ENCODE results near the gene FADS6.

Gene FADS6

DNA sequence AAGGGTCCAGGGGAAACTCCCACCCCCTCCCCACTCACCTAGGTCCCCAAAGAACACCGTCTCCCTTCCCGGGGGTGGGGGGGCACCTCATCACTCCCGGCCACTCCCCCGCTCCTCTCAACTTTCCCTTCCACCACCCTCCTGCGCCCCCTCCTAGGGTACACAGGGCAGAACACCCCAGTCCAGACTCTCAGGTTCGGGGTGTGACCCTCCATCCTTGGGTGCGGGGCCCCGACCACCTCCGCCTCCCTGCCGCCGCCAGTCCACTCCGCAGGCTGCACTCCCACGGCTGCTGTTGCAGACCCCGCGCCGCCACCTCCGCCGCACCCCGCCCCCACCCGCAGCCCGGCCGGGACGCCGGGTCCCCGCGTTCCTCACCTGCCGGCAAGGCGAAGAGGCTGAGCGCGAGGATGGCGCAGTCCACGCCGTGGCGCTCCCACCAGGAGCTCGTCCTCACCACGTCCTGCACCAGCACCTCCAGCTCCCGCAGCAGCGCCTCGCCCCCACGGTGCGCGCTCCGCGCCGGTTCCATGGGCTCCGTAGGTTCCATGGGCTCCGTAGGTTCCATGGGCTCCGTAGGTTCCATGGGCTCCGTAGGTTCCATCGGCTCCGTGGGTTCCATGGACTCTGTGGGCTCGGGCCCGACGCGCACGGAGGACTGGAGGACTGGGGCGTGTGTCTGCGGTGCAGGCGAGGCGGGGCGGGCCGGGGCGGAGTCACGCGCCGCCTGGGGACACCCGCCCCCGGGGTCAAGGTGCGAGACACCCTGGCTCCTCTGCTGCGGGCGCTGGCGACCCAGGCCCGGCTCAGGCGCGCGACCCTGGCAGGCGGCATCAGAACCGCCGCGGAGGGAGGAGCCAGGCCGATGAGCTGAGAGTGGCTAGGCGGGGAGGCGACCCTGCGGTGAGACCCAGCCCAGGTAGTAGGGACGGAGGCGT, at the start of gene FADS6:
Gene FADS6 (minus strand): TSS at position 660 of the 938 bp plus-strand sequence. CDS start 38 bp downstream, at position 622.
- peak within 1 kb of the TSS; percentile 53 for H3K4me3 ChIP-seq (ENCODE audit: low read depth, low read length)

DNA sequence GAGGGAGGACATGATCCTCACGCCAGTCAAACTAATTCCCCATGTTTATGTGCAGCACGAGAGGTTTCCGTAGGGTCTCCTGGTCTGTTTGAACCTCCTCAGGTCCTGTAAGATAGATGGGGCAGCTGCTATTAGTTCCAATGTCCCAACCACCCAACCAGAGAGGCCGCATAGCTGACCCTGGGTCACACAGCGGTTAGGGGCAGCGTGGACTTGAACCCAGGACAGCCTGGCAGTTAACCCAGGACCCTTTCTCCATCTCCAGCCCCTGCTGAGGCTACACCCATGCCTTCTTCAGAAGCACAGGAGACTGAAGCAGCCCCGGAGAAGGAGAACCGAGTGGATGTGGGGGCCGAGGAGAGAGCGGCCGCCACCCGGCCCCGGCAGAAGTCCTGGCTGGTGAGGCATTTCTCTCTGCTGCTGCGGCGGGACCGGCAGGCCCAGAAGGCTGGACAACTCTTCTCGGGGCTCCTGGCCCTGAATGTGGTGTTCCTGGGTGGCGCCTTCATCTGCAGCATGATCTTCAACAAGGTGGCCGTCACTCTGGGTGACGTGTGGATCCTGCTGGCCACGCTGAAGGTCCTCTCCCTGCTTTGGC, 47.8 kb upstream of the FADS6 start:
- H3K4me3 ChIP-seq (ENCODE audit: low read depth, low read length), result no peak overlapping the region

DNA sequence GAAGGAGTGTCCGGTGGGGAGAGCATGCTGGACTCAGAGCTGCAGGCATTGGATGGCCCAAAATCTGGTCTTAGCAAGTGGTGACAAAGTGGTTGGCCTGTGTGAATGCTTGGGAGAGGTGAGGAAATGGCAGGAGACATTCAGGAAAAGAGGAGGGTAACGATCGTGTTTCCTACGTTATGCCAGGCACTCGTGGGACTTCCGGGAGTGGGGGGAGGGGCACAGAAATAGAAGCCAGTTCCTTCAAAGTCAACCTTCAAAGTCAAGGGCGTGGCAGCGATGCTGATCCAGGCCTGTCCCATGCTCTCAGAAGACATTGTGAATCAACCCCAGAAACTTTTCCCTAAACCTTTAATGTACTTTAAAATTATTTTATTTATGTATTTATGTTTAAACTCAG, 46.1 kb upstream of the FADS6 start:
- H3K4me3 ChIP-seq (ENCODE audit: low read depth, low read length), result no peak overlapping the region

- no peak overlapping the region for H3K4me3 ChIP-seq (ENCODE audit: low read depth, low read length)
Observed at GRCh38 chr17:74938194-74938950, 44.9 kb upstream of the FADS6 start.

GRCh38 chr17:74937064-74938051, 43.9 kb upstream of the FADS6 start:
- no peak overlapping the region for H3K4me3 ChIP-seq (ENCODE audit: low read depth, low read length)

DNA sequence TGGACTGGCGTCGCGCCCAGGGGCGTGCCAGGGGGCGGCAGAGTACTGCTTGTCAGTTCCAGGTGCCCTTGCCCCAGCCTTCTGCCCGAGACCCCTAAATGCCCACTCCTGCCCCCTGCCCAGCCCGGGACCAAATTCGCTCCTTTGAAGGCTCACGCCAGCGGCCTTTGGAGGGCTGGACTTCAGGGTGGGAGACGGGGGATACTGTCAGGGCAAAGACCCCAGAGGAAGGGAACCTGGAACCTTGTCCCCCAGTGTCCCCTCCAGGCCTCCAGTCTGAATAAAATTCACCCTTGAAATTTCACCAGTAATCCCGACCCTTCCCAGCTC, 43.0 kb upstream of the FADS6 start:
- H3K4me3 ChIP-seq (ENCODE audit: low read depth, low read length), result no peak overlapping the region

DNA sequence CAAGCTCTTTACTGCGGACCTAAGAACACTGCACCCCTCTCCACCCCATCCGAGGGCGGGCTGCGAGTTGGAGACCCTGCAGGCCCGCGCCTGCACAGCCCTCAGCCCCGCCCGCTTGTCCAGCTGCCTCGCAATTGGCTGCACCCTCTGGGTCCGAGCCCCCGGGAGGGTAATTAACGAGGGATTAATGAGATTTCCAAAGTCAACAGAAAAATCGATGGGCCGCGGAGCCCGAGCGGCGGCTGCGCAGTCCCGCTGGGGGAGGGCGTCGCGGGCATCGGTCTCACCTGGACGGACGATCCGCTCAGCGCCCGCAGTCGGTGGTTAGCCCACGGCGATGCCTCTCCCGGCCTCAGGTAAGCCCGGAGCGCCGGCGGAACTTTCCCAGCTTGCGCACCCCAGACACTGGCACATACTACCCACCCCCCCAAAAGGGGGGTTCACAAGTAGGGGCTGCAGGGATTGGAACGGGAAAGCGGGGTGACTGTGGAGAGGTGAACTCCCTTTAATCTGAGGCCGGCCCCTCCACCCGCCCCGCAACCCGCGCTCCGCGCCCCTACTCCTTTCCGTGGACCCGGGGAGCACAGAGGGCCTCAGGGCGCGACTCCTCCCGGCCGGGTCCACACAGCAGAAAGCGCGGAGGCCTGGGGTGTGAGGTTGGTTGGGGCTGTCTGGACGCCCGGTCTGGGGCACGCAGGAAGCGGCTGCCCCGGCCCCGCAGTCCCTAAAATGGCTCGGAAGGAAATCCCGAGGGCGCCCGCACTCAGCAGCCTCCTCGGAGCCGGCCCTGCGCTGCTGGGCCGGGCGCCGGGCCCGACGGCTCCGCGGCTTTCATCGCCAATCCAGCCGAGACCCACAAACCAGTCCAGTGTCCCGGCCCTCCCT, 42.4 kb upstream of the FADS6 start, which contains the start of gene OTOP3:
Gene OTOP3 (plus strand): TSS at position 314 of the 885 bp plus-strand sequence. CDS start 24 bp downstream, at position 338.
- no peak within 1 kb of the TSS for H3K4me3 ChIP-seq (ENCODE audit: low read depth, low read length)

DNA sequence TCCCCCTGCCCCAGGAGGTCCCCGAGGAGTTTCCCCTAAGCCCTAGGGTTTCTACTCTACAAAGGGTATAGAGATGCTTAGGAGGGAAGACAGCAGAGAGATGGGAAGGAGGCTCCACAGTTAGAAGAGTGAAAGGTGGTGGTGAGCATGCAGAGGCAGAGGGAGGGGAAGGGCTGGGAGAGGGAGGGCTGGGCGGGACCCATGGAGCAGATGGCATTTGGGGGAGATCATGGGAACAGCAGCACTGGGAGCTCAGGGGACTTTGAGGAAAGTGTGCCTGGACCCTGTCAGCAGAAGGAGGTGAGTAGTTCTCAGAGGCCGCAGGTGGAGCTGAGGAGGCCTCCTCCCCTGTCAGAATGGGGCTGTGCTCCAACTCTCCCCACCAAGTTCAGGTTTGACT, 41.6 kb upstream of the FADS6 start:
- no peak overlapping the region for H3K4me3 ChIP-seq (ENCODE audit: low read depth, low read length)

- no peak overlapping the region for H3K4me3 ChIP-seq (ENCODE audit: low read depth, low read length)
Observed at GRCh38 chr17:74930535-74931036, 37.2 kb upstream of the FADS6 start.

- H3K4me3 ChIP-seq (ENCODE audit: low read depth, low read length), result no peak overlapping the region
Observed at GRCh38 chr17:74928786-74929185, 35.4 kb upstream of the FADS6 start.

- H3K4me3 ChIP-seq (ENCODE audit: low read depth, low read length), result no peak overlapping the region
Observed at GRCh38 chr17:74925242-74925641, 31.8 kb upstream of the FADS6 start.

GRCh38 chr17:74924250-74924948, 31.0 kb upstream of the FADS6 start, which contains the start of gene OTOP2:
Gene OTOP2 (plus strand): TSS chr17:74924273. CDS start chr17:74924633, 360 bp downstream.
- peak within 1 kb of the TSS; percentile 13 for H3K4me3 ChIP-seq (ENCODE audit: low read depth, low read length)

DNA sequence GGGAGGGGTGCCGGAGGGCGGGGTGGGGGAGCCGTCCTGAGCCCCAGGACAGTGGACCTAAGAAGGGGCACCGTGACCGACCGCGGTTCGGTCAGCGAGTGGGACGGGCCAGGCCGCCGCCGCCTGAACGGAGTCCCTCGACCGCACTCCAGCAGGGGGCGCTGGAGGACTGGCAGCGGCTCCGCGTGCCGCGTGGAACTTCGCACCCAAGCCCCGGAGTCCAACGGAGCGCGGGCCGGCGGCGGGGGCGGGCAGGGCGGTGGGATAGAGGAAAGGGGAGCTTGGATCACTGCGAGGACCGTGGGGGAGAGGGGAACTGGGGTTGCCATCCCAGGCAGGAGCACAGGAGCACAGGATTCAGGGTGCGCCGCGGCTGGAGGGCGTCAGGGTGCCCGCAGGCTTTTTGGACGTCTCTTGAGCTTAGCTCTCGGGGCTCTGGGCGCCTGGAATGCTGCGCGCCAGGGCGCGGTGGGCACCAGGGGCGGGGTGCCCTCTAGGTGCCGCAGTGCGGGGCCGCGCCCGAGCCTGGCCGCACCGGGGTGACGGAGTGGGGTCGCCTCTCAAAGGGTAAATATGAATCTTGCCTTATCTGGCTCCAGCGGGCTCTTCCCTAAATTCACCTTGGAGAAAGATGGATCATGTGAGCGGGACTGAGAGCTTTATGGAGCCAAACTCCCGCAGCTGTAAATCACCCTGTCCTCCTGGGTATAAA, 30.3 kb upstream of the FADS6 start:
- H3K4me3 ChIP-seq (ENCODE audit: low read depth, low read length), result no peak overlapping the region

DNA sequence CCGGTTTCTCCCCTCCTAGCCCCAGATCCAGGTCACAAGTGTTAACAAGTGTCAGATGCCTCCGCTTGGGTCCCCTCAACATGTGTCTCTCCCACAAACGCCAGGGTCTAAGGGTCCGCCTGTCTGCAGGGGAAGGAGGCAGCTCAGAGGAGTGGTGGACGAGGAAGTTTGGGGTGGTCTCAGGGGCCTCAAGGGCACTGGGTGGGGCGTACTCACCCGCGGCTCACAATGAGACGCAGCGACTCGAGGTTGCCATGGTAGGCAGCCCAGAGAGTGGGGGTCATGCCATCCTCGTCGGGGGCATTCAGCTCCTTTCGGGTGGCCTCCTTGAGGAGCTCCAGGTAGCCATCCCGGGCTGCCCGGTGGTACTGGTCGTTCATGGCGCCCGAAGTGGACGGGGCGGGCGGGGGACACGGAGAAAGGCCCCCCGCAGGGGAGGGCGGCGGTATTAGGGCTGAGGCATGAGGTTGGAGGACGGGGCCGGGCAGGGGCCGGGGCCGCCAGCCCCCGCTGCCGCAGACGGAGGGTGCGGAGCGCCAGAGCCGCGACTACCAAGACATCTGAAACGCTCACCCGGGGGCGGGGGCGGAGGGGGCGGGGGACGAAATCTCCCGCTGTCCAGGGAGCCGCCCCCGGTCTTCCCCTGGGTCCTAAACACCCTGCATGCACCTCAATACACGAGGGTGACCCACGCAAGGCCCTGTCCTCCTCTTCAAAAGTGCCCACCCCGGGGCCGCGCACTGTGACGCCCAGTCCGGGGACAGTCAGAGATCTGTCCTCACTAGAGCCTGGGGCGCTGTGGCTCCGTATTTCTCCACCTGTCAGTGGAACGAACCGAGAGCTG, 29.5 kb upstream of the FADS6 start, which contains the start of gene USH1G:
Gene USH1G (minus strand): TSS at position 562 of the 844 bp plus-strand sequence. CDS start 182 bp downstream, at position 380.
- peak within 1 kb of the TSS; percentile 18 for H3K4me3 ChIP-seq (ENCODE audit: low read depth, low read length)

DNA sequence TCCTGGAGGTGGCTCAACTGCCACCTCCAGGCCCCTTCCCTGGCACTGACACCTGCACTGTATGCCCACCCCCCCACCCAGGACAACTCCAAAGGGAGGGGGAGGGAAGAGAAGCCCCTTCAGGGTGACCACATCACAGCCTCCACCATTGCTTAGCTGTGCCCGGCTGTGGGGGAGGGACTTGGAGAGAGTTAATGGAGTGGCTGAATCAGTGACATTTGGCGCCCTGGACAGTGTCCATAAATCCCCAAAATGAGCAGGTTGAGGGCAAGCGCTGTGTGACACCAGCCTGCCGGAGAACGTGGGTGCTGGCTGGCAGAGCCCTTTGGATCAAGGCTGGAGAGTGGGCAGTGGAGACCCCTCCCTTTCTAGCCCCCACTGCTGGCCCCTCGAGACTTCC, 28.7 kb upstream of the FADS6 start:
- H3K4me3 ChIP-seq (ENCODE audit: low read depth, low read length), result no peak overlapping the region

- no peak overlapping the region for H3K4me3 ChIP-seq (ENCODE audit: low read depth, low read length)
Observed at GRCh38 chr17:74921769-74922168, 28.3 kb upstream of the FADS6 start.

Measured in iPS-11a (cell line).